HS-5 (cell line): Measurements from ENCODE around the gene SLC4A7.
A peak's percentile ranks its signal among the peaks of the same experiment; 100 is the strongest.
"Not testable (repeated sequence)": the region's sequence is repeated elsewhere in the genome, so short reads cannot be mapped to it uniquely, and the experiment has no call there.

Source experiments
- DNase-seq: peaks from one replicate; pipeline ENCODE4 v3.0.0-alpha.2; 2012; ENCODE audit warnings: low read depth

Gene SLC4A7

DNA sequence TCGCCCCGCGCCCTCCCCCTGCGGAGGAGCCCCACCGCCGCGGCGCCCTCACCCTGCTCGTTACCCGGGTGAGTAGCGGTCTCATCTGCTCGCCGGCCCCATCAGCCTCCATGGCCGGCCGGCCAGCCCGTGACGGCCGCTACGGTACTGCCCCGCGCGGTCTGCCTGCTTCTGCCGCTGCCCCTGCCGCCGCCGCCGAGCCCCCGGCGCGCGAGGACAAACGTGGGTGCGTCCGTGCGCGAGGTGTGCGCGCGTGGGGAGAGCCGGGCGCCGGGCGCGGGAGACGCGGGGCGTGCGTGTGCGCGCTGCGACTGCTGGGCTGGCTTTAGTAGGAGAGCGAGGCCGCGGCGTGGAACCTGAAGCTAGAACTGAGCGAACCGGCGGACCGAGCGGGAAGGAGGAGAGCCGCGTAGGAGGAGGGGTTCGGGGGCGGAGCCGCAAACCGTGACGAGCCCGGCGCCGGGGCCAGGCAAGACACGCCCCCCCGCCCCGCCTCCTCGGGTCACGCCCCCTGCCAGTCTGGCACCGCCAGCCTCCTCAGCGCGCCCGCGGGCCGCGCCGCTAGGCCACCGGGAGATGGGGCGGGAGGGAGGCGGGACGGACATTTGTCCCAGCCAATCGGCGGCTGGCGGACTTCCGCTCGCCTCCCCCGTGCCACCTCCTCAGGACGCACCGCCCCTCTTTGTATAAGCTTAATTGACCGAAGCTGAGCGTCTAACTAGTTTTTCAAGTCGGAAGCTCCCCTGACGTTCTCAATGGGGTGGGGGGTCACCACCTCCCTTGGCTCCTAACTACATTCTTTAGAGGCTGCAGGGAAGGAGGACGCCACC lies at the start of gene SLC4A7:
Gene SLC4A7 (minus strand): TSS at position 370 of the 830 bp plus-strand sequence. CDS start 258 bp downstream, at position 112.
- peak; percentile 79 for DNase-seq

DNA sequence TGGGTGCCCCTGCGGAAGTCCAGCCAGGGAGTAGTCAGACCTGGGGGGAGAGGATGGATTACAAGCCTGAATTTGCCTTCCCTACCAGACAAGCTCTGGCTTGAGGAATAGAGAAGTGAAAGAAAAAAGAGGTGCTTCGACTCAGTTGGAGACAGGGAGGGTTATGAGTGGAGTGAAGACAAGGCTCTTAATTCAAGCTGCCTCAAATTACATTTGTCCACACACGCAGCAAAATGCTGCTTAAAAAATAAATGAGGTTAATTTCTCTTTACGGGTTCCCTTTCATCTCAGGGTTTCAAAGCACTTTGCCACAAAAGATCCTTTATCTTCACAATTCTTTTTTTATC lies 49.0 kb upstream of the SLC4A7 start:
- DNase-seq = no peak

DNA sequence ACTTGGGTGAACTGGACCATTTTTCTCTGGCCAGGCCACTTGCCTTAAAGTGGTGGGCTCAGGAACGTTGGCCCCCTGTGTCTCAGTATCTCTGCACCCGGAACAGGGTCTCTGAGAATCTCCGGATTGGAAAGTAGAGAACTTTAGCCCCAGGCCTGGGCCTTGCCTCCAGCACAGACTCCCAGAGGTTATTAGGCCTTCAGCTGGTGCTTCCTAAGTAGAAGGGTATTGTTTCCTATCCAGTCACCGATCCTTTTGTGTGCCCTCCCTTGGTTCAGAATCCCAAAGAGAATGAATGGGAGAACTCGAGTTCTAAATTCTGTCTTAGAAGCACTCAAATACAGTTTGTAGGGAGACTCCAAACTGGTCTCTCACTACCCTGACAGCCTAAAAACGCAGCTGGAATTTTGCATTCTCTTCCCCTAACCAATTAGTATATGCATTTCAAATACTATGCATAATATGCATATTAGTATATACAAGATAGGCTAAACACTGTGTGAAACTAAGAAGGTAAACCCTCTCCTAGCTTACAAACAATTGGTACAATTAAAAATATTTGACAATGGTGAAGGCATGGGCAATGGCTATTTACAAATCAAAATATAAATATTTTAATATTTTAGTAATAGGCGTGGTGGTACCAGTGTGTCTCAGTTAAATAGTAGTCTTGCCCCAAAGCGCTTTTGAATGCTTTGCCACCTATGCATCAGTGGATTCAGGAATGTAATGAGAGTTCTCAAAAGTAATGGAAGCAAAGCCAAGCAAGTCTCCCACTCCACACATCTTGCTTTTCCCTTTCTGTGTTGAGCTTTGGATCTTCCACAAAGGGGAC lies 48.5 kb upstream of the SLC4A7 start:
- no peak for DNase-seq

DNA sequence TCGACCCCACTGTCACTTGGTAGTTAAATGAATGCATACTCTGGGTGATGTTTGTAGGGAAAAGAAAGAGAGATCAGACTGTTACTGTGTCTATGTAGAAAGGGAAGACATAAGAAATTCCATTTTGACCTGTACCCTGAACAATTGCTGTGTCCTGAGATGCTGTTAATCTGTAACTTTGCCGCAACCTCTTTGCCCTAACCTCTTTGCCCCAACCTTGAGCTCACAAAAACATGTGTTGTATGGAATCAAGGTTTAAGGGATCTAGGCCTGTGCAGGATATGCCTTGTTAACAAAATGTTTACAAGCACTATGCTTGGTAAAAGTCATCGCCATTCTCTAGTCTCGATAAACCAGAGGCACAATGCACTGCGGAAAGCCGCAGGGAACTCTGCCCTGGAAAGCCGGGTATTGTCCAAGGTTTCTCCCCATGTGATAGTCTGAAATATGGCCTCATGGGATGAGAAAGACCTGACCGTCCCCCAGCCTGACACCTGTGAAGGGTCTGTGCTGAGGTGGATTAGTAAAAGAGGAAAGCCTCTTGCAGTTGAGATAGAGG lies 47.1 kb upstream of the SLC4A7 start:
- DNase-seq = not testable (repeated sequence)

DNA sequence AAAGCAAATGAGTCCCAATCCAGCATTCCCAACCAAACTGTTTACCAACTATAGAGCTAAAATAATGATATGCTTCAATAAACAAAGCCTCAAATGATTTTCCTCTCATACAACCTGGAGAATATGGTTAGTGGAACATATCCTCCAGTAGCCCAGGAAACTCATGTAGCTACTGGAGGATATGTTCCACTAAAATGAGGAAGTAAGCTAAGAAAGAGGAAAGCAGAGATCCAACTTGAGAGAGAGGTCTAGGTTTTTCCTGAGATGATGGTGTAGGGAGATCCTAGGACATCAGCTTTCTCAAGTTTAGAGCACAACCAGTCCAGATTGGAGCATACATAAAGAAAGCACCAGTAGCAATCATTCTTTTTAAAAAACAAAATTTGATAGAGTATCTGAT lies 44.6 kb upstream of the SLC4A7 start:
- DNase-seq = no peak

DNA sequence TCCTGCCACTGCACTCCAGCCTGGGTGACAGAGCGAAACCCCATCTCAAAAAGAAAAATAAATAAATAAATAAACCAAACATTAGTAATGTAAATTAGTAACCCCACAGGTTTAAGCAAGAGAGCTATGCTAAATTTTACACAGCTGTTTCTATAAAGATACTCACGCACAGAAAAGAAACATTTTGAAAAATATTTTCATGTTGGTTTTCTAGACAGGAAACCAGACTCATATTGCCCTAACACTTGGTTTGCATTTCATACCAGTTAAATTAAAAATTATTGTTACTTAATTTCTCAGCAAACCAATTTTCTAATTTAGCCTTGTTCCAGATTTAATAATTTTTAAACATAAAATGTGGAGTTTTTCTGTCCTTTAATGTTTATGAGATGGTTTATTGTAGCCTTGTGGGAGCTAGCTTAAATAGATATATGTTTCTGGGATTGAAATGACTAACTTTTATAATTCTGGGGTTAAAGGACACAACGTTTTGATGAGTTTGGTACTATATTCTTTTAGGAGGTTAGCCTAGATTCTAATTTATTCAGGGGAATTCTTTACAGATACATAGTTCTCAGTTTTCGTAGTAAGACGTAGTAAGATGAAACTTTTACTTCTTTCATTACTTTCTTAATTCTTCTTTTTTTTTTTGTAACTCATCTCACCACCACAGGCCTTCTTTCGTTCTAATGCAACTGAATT lies 42.6 kb upstream of the SLC4A7 start:
- no peak for DNase-seq

DNA sequence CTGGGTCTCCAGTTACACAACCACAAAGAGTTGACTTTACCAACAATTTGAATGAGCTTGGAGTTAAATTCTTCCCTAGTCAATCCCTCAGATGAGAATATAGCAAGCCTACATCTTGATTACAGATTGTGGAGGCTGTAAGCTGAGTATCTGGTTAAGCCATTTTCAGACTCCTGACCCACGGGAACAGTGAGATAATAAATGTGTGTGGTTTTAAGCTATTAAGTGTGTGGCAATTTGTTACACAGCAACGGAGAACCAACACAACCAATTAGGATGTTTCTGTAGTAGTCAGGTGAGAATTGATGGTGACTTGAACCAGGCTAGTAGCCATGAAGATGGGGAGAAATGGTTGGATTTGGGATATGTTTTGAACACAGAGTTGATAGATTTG lies 37.7 kb upstream of the SLC4A7 start:
- no peak for DNase-seq

DNA sequence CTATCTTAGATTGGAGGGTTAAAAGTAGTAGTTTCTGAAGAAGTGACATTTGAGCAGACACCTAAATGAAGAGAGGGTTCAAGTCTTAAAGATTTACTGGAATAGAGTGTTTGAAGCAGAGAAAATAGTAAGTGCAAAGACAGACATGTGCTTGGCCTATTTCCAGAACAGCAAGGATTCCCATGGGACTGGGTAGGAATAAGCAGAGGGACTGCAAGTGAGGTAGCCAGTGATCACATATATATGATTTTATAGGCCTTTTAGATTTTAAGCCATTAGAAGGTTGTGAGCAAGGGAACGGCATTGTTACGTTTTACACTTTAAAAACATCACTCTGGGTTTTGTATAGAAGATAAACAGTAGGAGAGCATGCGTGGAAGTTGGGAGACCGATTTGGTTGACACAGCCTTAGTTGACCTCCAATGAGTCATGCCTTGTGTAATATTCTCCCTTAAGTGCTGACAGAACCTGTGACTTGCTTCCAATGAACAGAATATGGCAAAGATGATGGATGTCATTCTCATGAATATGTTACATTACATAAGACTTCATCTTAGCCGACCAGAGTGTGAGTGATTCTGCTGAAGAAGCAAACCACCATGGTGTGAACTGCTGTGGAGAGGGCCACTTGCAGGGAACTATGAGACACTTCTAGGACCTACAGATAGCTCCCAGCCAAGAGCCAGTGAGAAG lies 37.1 kb upstream of the SLC4A7 start:
- peak; percentile 94 for DNase-seq

DNA sequence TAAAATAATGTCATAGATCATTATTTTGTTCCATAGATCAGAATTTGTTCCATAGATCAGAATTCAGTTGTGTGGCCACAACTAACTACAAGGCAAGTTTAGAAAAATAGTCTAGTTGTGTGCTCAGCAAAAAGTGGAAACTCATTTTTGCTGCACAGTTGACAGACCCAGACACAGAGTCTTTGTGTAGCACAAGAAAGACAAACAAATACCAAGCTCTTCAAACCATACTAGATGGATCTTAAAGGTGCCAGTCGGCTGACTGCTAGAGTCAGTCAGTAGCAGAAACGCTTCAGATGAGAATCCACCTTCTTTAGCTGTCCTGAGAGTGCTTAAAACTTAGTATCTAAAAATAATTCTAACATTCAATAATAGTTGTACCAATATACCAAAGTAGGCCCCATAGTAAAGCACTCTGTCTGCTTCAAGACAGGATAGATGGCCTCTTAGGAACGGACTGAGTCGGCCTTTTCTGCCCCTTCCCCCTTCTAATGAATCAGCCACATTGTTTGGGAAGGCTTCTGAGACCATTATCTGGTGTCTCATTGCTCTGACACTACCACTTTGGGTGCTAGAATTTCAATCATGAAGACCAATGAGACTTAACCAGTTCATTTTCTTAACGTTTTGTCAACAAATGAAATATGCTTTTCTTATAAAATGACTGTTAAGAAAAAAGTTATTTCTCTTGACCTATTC lies 27.7 kb upstream of the SLC4A7 start:
- no peak for DNase-seq

DNA sequence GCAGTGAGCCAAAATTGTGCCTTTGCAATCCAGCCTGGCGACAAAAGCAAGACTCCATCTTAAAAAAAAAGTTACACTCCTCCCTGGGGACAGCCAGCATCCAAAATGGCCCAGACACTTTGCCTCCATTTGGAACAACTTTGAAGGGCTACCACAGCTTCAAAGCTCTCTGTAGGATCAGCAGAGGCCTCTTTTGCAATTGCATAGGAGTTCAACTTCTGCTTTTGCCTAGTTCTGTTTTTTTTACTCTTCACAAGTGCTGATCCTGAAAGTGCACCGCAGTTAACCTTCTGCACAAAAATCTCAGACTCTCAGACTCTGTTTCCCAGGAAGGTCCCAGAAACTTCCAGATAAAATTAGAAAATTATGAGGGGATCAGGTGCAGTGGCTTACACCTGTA lies 25.2 kb upstream of the SLC4A7 start:
- DNase-seq = no peak

DNA sequence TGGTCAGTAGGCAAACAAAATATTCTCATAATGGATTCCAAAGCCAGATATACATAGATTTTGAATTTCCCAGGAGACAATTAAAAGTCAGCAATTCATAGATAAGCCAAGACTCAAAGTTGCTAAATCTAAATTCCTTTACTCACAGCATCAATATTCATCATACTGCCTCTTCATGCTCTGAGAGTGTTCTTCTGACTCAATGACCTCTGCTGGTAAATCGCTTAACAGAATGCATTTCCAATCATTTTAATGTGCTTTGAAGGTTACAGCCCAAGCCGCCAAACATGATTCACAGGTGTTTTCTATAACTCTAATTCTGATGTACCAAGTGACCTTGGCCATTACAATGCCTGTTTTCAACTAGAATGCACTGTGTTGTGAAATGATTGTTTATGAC lies 24.2 kb upstream of the SLC4A7 start:
- no peak for DNase-seq

DNA sequence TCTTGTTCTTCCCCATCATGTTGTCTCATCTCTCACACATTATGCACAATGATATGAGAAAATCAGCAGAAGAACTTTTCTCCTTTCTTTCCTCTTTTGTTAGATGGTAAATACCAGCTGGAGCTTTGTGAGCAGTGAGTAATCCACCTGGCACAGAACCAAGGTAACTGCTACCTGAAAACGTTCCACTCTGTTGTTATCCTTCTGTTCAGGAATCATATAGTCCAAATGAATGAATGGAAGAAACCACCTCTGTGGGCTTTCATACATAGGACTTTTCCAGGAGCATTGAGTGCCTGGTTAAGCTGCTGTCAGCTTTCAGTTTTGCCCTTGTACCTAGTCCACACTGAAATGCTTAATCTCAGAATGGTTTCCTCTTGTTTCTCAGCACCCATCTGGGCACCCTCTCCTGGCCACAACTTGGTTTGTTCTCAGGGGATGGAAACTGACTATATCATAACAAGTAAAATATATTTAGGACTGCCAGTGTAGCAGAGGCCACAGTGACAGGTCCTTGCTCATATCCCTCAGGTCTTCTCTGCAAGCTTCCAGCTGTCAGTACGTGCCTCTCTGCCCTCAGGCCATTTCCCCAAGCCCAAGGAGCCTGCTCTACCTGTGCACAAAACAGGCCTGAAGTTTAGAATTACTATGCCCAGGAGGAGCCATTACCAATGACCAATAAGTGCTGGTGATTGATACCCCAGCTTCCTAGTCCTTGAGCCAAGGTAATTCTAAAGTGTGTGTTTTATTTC lies 23.5 kb upstream of the SLC4A7 start:
- DNase-seq = no peak

DNA sequence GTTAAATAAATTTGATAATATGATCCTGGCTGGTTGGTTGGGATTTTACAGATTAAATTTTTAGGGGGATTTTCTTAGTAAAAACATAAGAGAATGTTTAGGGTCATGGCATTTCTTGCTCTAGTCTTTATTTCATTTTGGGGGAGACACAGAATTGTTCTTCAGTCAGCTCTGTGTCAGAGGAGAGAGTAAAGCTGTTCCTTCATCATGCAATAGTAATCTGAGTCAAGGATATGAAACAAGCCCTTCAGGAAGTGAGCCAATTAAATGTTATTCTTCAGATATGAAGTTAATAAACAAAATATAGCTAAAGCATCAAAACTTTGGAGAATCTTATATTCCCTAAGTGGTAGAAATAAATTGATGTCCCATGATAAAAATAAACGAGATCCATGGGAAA lies 22.9 kb upstream of the SLC4A7 start:
- DNase-seq = no peak

DNA sequence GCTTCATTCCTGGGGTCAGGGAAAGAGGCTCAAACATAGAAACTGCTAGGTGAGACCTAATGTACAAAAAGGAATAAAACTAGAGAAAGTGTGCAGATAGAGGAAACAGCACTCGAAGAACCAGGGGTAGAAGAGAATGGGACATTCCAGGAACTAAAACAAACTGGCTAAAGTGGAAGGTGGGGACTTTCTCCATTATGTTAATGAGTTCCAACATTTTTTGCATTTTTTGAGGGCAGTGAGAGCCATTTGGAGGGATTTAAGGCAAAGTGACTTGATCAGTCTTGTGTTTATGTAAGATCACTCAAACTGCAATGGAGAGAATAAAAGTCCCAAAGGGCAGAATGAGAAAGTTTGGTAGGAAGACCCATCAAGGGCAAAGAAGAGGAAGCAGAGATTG lies 20.6 kb upstream of the SLC4A7 start:
- no peak for DNase-seq

DNA sequence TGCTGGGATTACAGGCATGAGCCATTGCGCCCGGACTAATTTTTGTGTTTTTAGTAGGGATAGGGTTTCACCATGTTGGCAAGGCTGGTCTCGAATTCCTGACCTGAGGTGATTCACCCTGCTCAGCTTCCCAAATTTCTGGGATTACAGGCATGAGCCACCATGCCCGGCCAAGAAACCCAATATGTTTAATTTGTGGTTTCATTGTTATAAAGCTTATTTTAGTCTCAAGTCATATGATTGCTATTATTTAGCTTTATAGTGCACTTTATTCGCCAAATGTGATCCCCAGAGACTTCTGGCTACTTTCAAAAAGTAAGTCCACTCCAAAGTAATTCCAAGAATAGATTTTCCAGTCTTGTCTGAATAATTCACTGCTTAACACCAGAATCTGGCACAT lies 19.3 kb upstream of the SLC4A7 start:
- peak; percentile 79 for DNase-seq

DNA sequence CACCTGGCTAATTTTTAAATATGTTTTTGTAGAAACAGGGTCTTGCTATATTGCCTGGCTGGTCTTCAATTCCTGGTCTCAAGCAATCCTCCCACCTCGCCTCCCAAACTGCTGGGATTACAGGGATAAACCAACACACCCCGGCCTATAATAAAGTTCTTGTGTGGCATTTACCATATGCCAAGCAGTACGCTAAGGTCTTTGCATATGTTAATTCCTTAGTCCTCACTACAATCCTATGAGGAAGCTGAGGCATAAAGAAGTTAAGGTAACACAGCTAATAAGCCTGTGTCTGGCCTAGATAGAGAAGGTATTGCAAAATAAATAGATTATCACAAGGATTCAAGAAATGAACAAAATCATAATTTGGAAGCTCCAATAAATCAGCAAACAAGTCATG lies 17.6 kb upstream of the SLC4A7 start:
- no peak for DNase-seq

DNA sequence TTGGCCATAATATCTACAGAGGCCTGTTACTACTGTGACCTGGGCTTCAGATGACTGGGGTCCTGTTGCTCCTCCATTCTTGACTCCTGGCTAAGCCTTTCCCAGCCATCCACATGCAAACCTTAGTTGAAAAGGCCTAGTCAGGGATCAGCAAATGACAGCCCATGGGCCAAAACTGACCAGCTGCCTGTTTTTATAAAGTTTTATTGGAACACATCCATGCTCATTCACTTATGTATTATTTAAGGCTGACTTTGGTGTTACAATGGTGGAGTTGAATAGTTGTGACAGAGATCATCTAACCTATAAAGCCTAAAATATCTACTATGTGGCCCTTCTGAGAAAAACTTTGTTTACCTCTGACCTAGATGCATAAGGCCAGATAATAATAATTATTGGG lies 16.8 kb upstream of the SLC4A7 start:
- no peak for DNase-seq

DNA sequence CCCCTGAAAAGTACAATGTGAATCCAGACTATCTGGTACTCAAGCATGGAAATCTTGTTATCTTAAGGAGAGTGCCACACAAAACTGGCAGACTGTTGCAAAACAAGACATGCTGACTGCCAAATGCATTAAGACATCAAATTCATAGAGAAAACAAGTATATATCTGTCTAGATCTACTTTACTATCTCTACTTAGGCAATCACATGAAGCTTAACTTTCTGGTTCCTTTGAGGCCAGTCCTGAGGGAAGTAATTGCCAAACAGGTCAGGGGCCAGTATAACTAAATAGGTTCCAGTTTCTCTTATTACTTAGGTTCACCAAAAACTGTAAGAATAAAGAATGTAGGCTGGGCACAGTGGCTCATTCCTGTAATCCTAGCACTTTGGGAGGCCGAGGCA lies 15.9 kb upstream of the SLC4A7 start:
- DNase-seq = no peak

DNA sequence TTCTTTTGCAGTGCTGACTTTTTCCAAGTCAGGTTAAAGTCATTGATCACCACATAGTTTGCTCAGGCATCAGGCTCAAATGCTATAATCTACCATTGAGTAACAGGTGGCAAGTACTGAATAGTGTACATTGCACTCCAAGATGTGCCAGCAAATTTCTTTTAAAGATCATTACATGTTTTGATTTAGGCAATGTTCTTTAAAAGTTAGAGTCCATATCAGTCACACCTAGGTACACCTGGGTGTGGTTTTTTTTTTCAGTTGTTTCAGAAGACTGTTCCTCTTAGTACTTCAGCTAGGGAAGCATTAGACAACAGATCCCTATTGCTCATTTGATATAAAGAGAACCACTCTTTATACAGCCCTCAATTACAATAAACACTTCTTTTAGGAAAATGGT lies 10.6 kb upstream of the SLC4A7 start:
- no peak for DNase-seq

DNA sequence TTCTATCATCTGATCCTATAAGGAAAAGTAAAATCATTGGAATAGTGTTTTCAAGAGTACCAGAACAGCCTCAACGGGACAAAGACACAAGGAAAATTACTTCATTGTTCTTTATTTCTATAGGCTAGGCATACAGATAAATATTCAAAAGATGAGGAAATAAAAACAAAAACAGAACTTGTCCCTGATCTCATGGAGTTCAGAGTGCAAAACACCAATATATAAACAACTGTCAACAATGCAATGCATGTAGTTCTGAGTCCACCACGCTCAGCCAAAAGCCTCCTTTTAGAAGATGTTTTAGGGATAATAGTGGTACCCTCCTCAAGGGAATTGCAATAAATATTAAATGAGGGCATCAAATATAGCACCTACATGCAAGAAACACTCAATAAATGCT lies 4.6 kb upstream of the SLC4A7 start:
- no peak for DNase-seq

DNA sequence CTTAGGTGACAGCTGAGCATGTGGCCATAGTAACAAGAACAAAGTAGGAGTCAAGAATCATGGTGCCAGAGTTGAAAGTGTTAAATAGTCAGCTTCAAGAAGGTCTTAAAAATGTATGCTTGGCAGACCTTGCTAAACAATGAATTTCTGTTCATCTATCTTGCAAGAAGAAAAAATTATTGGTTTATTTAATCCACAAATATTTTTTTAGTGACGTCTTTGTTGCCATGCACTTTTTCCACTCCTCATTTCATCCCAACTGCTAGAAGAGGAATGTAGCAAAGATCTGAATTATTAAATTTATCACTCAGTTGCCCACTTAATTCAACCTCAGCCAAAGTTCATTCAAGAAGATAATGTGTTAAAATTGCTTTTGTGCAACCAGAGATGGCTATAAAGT lies 3.2 kb upstream of the SLC4A7 start:
- DNase-seq = no peak
